ENCODE measurements around the gene LILRA6. TPM values are rescaled to one million over a fixed set of nuclear protein-coding genes. Genes with fewer than 3 reads are reported as not detected.

Gene LILRA6
- total RNA-seq (2022; extraction: Qiagen RNA extraction; ENCODE audit: low read depth): not detected in 5 replicates

DNA sequence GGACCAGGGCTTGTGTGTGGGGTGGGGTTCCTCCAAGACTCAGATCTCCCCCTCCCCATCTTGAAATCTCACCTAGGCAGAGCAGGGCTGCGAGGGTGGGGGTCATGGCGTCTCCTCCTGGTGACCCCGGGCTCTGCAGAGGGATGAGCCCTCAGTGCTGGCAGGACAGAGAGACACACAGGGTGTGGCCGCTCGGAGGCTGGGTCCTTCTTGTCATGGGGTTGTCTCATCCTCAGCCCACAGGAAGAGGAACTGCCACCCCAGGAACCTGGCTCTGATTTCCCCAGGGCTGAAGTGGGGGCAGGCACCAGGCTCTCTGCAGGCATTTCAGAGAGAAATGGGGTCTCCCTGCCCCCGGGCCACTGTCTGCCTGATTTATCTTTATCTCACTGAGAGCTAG, at the start of gene LILRA6:
Gene LILRA6, minus strand, starts transcription at position 145 of the 400 bp plus-strand sequence.

DNA sequence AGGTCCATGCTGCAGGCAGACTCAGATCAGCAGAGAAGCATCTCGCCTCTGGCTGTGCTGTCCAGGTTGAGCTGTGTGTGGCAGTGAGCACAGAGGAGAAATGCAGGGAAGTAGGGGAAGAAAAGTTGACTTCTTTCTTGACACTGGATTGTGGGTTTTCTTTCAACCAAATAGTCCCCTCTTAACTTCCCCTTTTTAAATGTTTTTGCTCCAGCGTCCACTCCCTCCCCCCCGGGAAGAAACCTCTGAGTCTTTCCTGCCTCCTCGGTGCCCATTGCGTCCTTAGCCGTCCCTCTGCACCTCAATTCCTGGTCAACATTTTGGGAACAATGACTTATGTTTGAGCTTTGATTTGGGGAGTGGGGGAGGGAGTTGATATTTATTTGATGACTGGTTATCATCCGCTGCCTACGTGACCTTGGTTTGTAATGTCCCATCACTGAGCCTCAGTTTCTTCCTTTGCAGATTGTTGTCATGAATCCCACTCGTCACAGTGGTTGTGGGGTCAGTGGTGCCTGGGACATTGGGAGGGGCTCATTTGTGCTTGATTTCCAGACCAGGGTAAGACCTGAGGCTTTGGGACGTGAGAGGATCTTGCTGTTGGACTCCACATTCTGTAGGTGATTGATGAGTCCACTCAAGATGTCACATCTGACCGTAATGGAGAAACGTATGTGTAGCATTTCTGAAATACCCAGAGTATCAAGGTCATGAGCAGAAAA, 38.6 kb upstream of the LILRA6 start, which contains the start of gene LILRB2:
Gene LILRB2, minus strand, starts transcription at position 104 of the 722 bp plus-strand sequence. CDS start 614 bp downstream, outside the sequence.

DNA sequence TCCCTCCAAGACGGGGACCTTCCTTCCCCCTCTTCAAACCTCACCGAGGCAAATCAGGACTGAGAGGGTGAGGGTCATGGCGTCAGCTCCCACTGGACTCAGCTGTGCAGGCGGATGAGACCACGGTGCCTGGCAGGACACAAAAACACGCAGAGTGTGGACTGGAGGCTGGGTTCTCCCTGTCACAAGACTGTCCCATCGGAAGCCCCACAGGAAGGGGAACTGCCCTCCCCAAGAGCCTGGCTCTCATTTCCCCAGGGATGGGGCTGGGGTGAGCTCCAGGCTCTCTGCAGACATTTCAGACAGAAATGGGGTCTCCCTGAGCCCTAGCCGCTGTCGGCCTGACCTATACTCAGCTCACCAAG, 14.5 kb upstream of the LILRA6 start, which contains the start of gene LILRB5:
Gene LILRB5, minus strand, starts transcription at position 158 of the 365 bp plus-strand sequence. Its CDS starts 80 bp downstream, at position 78.

DNA sequence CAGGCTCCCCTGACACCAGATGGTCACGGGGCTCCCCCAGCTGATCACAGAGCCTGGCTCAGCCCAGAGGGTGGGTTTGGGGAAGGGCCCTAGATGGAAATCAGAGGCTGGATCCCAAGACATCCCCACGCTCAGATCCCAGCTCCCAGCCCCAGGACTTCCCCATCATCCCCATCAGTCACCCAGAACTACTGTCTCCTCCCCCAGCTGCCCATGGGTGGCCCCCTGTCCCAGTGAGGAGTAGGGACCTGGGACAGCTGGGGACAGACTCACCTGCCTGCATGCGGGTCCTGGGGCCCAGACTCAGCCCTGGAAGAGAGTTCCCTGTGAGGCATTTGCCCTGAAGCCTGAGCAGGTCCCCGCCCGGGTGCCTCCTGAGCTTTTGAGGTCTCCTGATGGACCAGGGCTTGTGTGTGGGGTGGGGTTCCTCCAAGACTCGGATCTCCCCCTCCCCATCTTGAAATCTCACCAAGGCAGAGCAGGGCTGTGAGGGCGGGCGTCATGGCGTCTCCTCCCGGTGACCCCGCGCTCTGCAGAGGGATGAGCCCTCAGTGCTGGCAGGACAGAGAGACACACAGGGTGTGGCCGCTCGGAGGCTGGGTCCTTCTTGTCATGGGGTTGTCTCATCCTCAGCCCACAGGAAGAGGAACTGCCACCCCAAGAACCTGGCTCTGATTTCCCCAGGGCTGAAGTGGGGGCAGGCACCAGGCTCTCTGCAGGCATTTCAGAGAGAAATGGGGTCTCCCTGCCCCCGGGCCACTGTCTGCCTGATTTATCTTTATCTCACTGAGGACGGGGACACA, 19.9 kb downstream of the LILRA6 start, which contains the start of gene LILRB3:
Gene LILRB3, minus strand, starts transcription at position 534 of the 803 bp plus-strand sequence. Its CDS starts 31 bp downstream, at position 503.

DNA sequence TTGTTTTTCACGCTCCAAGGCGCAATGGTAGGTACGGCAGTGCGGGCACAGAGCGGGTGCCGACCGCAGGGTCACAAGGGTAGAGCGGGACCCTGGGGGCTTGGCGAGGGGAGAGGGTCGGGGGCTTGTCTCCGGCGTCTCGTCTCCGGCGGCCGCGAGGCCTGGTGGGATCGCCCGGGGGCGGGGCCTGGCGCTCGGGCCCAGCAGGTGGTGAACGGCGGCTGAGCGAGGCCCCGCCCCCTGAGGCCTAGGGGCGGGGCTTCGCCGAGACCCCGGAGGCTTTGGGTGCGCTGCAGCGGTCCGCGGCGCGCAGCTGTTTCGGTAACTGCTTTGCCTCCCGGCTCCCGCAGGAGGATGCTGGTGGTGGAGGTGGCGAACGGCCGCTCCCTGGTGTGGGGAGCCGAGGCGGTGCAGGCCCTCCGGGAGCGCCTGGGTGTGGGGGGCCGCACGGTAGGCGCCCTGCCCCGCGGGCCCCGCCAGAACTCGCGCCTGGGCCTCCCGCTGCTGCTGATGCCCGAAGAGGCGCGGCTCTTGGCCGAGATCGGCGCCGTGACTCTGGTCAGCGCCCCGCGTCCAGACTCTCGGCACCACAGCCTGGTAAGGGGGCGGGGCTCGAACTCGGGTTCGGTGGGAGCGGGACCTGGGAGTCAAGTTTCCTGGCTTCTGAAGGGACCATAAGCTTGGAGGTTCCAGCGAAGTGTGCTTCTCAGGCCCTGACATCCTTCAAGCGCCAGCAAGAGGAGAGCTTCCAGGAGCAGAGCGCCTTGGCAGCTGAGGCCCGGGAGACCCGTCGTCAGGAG, 51.4 kb downstream of the LILRA6 start, which contains the start of gene TSEN34:
Gene TSEN34, plus strand, starts transcription at position 298 of the 800 bp plus-strand sequence. Its CDS starts 57 bp downstream, at position 355.

DNA sequence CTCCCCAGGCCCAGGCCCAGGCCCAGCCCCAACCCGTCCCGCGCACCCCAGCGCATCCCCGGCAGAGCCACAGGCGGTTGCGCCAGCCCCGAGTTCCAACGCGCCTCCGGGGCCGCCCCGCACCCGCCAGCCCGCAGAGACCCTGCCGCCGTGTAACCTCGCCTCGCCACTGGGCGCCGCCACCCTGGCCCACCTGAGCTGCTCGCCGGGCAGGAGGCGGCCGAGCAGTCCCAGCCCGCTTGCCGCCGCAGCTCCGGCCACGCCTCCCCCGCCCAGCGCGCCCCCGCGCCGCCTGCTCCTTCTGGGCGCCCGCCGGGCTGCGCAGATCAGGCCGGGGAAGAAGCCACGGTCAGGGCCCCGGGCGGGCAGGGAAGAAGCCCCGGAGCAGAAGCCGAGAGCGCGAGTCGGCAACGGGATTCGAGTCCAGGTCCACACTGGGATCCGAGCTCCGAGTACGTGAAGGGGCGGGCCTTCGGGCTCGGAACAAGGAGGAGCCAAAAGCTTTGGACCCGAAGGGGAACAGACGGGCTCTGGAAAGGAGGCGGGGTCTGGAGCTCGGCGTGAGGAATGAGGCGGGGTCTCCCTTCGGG, 53.4 kb downstream of the LILRA6 start, which contains the start of gene MBOAT7:
Gene MBOAT7, minus strand, starts transcription at position 436 of the 590 bp plus-strand sequence. CDS start 1,072 bp downstream, outside the sequence.

Other genes with a start within 250 kb of the LILRA6 start
- gene VSTM1, start 178.9 kb downstream of the LILRA6 start, total RNA-seq (2022; extraction: Qiagen RNA extraction; ENCODE audit: low read depth): 0.24 to 1.1 TPM (median 0.49 TPM) in 5 replicates
- not detected in 5 replicates for gene TARM1, start 161.4 kb downstream of the LILRA6 start, total RNA-seq (2022; extraction: Qiagen RNA extraction; ENCODE audit: low read depth)
- 0.20 to 0.59 TPM (median 0.32 TPM) in 5 replicates for gene OSCAR, start 142.0 kb downstream of the LILRA6 start, total RNA-seq (2022; extraction: Qiagen RNA extraction; ENCODE audit: low read depth)
- 182 to 311 TPM (median 230 TPM) in 5 replicates for gene NDUFA3, start 139.9 kb downstream of the LILRA6 start, total RNA-seq (2022; extraction: Qiagen RNA extraction; ENCODE audit: low read depth)
- gene TFPT, start 127.1 kb downstream of the LILRA6 start, total RNA-seq (2022; extraction: Qiagen RNA extraction; ENCODE audit: low read depth): 21.4 to 26.1 TPM (median 22.6 TPM) in 5 replicates
- gene PRPF31, start 127.0 kb downstream of the LILRA6 start, total RNA-seq (2022; extraction: Qiagen RNA extraction; ENCODE audit: low read depth): 105 to 129 TPM (median 117 TPM) in 5 replicates
- 57.2 to 72.3 TPM (median 69.3 TPM) in 5 replicates for gene CNOT3, start 105.0 kb downstream of the LILRA6 start, total RNA-seq (2022; extraction: Qiagen RNA extraction; ENCODE audit: low read depth)
- gene LENG1, start 83.1 kb downstream of the LILRA6 start, total RNA-seq (2022; extraction: Qiagen RNA extraction; ENCODE audit: low read depth): 8.1 to 10.5 TPM (median 8.3 TPM) in 5 replicates
- gene TMC4, start 69.6 kb downstream of the LILRA6 start, total RNA-seq (2022; extraction: Qiagen RNA extraction; ENCODE audit: low read depth): 0.98 to 2.3 TPM (median 1.2 TPM) in 5 replicates
- 117 to 173 TPM (median 146 TPM) in 5 replicates for gene MBOAT7, start 53.2 kb downstream of the LILRA6 start, total RNA-seq (2022; extraction: Qiagen RNA extraction; ENCODE audit: low read depth)
- 81.1 to 135 TPM (median 123 TPM) in 5 replicates for gene TSEN34, start 51.5 kb downstream of the LILRA6 start, total RNA-seq (2022; extraction: Qiagen RNA extraction; ENCODE audit: low read depth)
- 2,109 to 2,638 TPM (median 2,211 TPM) in 5 replicates for gene RPS9, start 41.9 kb downstream of the LILRA6 start, total RNA-seq (2022; extraction: Qiagen RNA extraction; ENCODE audit: low read depth)
- 0.16 to 0.28 TPM in 2 of 5 replicates, not detected in the others for gene LILRB3, start 19.8 kb downstream of the LILRA6 start, total RNA-seq (2022; extraction: Qiagen RNA extraction; ENCODE audit: low read depth)
- 0.02 TPM in 1 of 5 replicates, not detected in the others for gene LILRB5, start 14.5 kb upstream of the LILRA6 start, total RNA-seq (2022; extraction: Qiagen RNA extraction; ENCODE audit: low read depth)
- 0.03 to 0.28 TPM in 2 of 5 replicates, not detected in the others for gene LILRB2, start 38.3 kb upstream of the LILRA6 start, total RNA-seq (2022; extraction: Qiagen RNA extraction; ENCODE audit: low read depth)
- not detected in 5 replicates for gene LILRA5, start 70.4 kb upstream of the LILRA6 start, total RNA-seq (2022; extraction: Qiagen RNA extraction; ENCODE audit: low read depth)
- not detected in 5 replicates for gene LILRA4, start 96.4 kb upstream of the LILRA6 start, total RNA-seq (2022; extraction: Qiagen RNA extraction; ENCODE audit: low read depth)
- not detected in 5 replicates for gene LAIR1, start 122.1 kb upstream of the LILRA6 start, total RNA-seq (2022; extraction: Qiagen RNA extraction; ENCODE audit: low read depth)
- 0.28 to 0.31 TPM in 2 of 5 replicates, not detected in the others for gene TTYH1, start 172.7 kb upstream of the LILRA6 start, total RNA-seq (2022; extraction: Qiagen RNA extraction; ENCODE audit: low read depth)
- gene LENG8, start 206.4 kb upstream of the LILRA6 start, total RNA-seq (2022; extraction: Qiagen RNA extraction; ENCODE audit: low read depth): 62.1 to 135 TPM (median 115 TPM) in 5 replicates
- gene LENG9, start 221.0 kb upstream of the LILRA6 start, total RNA-seq (2022; extraction: Qiagen RNA extraction; ENCODE audit: low read depth): 4.4 to 8.1 TPM (median 7.3 TPM) in 5 replicates
- gene CDC42EP5, start 230.5 kb upstream of the LILRA6 start, total RNA-seq (2022; extraction: Qiagen RNA extraction; ENCODE audit: low read depth): 0.51 TPM in 1 of 5 replicates, not detected in the others